ENCODE results near the gene GRN. TPM values are rescaled to one million over a fixed set of nuclear protein-coding genes. Genes with fewer than 3 reads are reported as not detected.

The GRN gene
- total RNA-seq, 1 experiment from 2014 or later, result 400 TPM

- Histone ChIP-seq H3K9me3 (ENCODE audit: low read length) (no peaks in the 10 kb centered on the region), H3K27me3 (ENCODE audit: low read length) (no peaks in the 10 kb centered on the region), H2AFZ (ENCODE audit: low read length) (no peak overlapping the region), H3K27ac (ENCODE audit: low read length) (no peak overlapping the region), H3F3A (ENCODE audit: low read length, unreplicated experiment) (no peaks in the 10 kb centered on the region), H3K36me3 (ENCODE audit: low read depth, low read length) (no peaks in the 10 kb centered on the region), H4K20me1 (ENCODE audit: low read length) (no peaks in the 10 kb centered on the region), H3K9ac (ENCODE audit: low read length) (no peak overlapping the region), H3K4me3 (ENCODE audit: low read length) (no peak overlapping the region), H3K79me2 (ENCODE audit: low read length) (no peaks in the 10 kb centered on the region), H3K4me2 (ENCODE audit: low read length) (peak overlapping the region; percentile 1; the same call in 1 of the 2 replicates), H3K4me1 (ENCODE audit: insufficient read depth, low read length) (peaks cover 9% of the 10 kb centered on the region), H3K9me2 (replicated peaks; ENCODE audit: low read length) (no peaks in the 10 kb centered on the region)
- DNase-seq (peak; percentile 55), ATAC-seq (peak; percentile 59)
- CTCF ChIA-PET, result no interaction called here
- POLR2A ChIA-PET (ENCODE audit: unreplicated experiment), result no interaction called here
- TF ChIP-seq EZH2 (IDR thresholded peaks at IDR 0.05; ENCODE audit: low read length, unreplicated experiment), result no peak
- TF ChIP-seq CTCF (conservative IDR thresholded peaks at IDR 0.05; ENCODE audit: low read depth, low read length), result peak; percentile 51
- BruUV-seq (replicated peaks), result no TSS peak
- intact Hi-C loops (cut with micrococcal nuclease), result loop anchor here (2.0 kb wide), 1 partner anchor 35 kb away; the partner anchor contains the start of gene GRN
These were observed 35.6 kb upstream of the GRN start for GRCh38 chr17:44309472-44309871.

- H3K27me3 ChIP-seq (ENCODE audit: low read length), result no peaks in the 10 kb centered on the region
- ATAC-seq (no peak), DNase-seq (no peak)
- BruUV-seq (replicated peaks), result no TSS peak
- no peak overlapping the region for H3K4me2 ChIP-seq (ENCODE audit: low read length)
- no peaks in the 10 kb centered on the region for H4K20me1 ChIP-seq (ENCODE audit: low read length)
- no peak overlapping the region for H2AFZ ChIP-seq (ENCODE audit: low read length)
- H3K4me3 ChIP-seq (ENCODE audit: low read length), result no peak overlapping the region
- intact Hi-C loops (cut with micrococcal nuclease), result no loop called here
- H3K9me3 ChIP-seq (ENCODE audit: low read length), result no peaks in the 10 kb centered on the region
- CTCF ChIA-PET, result no interaction called here
- POLR2A ChIA-PET (ENCODE audit: unreplicated experiment), result no interaction called here
- no peaks in the 10 kb centered on the region for H3K79me2 ChIP-seq (ENCODE audit: low read length)
- no peak overlapping the region for H3K9ac ChIP-seq (ENCODE audit: low read length)
- TF ChIP-seq EZH2phosphoT487 (IDR thresholded peaks at IDR 0.05; ENCODE audit: borderline replicate concordance, low read length) (no peak), EZH2 (IDR thresholded peaks at IDR 0.05; ENCODE audit: low read length, unreplicated experiment) (no peak), CTCF (conservative IDR thresholded peaks at IDR 0.05; ENCODE audit: low read depth, low read length) (no peak)
- H3K9me2 ChIP-seq (replicated peaks; ENCODE audit: low read length), result no peaks in the 10 kb centered on the region
- H3F3A ChIP-seq (ENCODE audit: low read length, unreplicated experiment), result no peaks in the 10 kb centered on the region
- no peaks in the 10 kb centered on the region for H3K36me3 ChIP-seq (ENCODE audit: low read depth, low read length)
- peaks cover 14% of the 10 kb centered on the region for H3K4me1 ChIP-seq (ENCODE audit: insufficient read depth, low read length)
- no peak overlapping the region for H3K27ac ChIP-seq (ENCODE audit: low read length)
These were observed 34.9 kb upstream of the GRN start for GRCh38 chr17:44310188-44310587.

- no peak for ATAC-seq
- Histone ChIP-seq H3K4me1 (ENCODE audit: insufficient read depth, low read length) (peaks cover 18% of the 10 kb centered on the region), H3K9me2 (replicated peaks; ENCODE audit: low read length) (no peaks in the 10 kb centered on the region), H2AFZ (ENCODE audit: low read length) (no peak overlapping the region), H3K27ac (ENCODE audit: low read length) (no peak overlapping the region), H4K20me1 (ENCODE audit: low read length) (no peaks in the 10 kb centered on the region), H3K4me2 (ENCODE audit: low read length) (no peak overlapping the region), H3K4me3 (ENCODE audit: low read length) (no peak overlapping the region), H3K27me3 (ENCODE audit: low read length) (no peaks in the 10 kb centered on the region), H3K9ac (ENCODE audit: low read length) (no peak overlapping the region), H3F3A (ENCODE audit: low read length, unreplicated experiment) (no peaks in the 10 kb centered on the region), H3K9me3 (ENCODE audit: low read length) (no peaks in the 10 kb centered on the region), H3K36me3 (ENCODE audit: low read depth, low read length) (no peaks in the 10 kb centered on the region), H3K79me2 (ENCODE audit: low read length) (no peaks in the 10 kb centered on the region)
- ChIA-PET CTCF (no interaction called here), POLR2A (ENCODE audit: unreplicated experiment) (no interaction called here)
- TF ChIP-seq EZH2phosphoT487 (IDR thresholded peaks at IDR 0.05; ENCODE audit: borderline replicate concordance, low read length), result no peak
- no peak for TF ChIP-seq CTCF (conservative IDR thresholded peaks at IDR 0.05; ENCODE audit: low read depth, low read length)
- no peak for TF ChIP-seq EZH2 (IDR thresholded peaks at IDR 0.05; ENCODE audit: low read length, unreplicated experiment)
- intact Hi-C loops (cut with micrococcal nuclease), result no loop called here
- no peak for DNase-seq
- BruUV-seq (replicated peaks), result no TSS peak
These were observed 34.3 kb upstream of the GRN start for GRCh38 chr17:44310609-44311376.
